ENCODE data around the gene CABP2. TPM values are rescaled to one million over a fixed set of nuclear protein-coding genes. Genes with fewer than 3 reads are reported as not detected.

The CABP2 gene
- total RNA-seq, 1 experiment from 2014 or later, result not detected

- Histone ChIP-seq H3K4me1 (ENCODE audit: insufficient read depth, low read length) (no peaks in the 10 kb centered on the region), H3K4me3 (ENCODE audit: low read length) (no peak overlapping the region), H4K20me1 (ENCODE audit: low read length) (no peaks in the 10 kb centered on the region), H3K4me2 (ENCODE audit: low read length) (no peak overlapping the region), H3K27me3 (ENCODE audit: low read length) (no peaks in the 10 kb centered on the region), H3K9me2 (replicated peaks; ENCODE audit: low read length) (no peaks in the 10 kb centered on the region), H3K9ac (ENCODE audit: low read length) (no peak overlapping the region), H3F3A (ENCODE audit: low read length, unreplicated experiment) (no peaks in the 10 kb centered on the region), H3K9me3 (ENCODE audit: low read length) (no peaks in the 10 kb centered on the region), H3K27ac (ENCODE audit: low read length) (no peak overlapping the region), H3K79me2 (ENCODE audit: low read length) (no peaks in the 10 kb centered on the region), H2AFZ (ENCODE audit: low read length) (no peak overlapping the region), H3K36me3 (ENCODE audit: low read depth, low read length) (no peaks in the 10 kb centered on the region; the same call in 1 of the 2 replicates)
- BruUV-seq (replicated peaks), result TSS peak; percentile 12
- DNase-seq (no peak), ATAC-seq (no peak)
- ChIA-PET POLR2A (ENCODE audit: unreplicated experiment) (no interaction called here), CTCF (no interaction called here)
- intact Hi-C loops (cut with micrococcal nuclease), result no loop called here
- TF ChIP-seq EZH2 (IDR thresholded peaks at IDR 0.05; ENCODE audit: low read length, unreplicated experiment) (no peak), CTCF (conservative IDR thresholded peaks at IDR 0.05; ENCODE audit: low read depth, low read length) (no peak), EZH2phosphoT487 (IDR thresholded peaks at IDR 0.05; ENCODE audit: borderline replicate concordance, low read length) (no peak)
These were observed 29.5 kb downstream of the CABP2 start for GRCh38 chr11:67493548-67494370.

- Histone ChIP-seq H3K9ac (ENCODE audit: low read length) (no peak overlapping the region), H3K9me2 (replicated peaks; ENCODE audit: low read length) (no peaks in the 10 kb centered on the region), H4K20me1 (ENCODE audit: low read length) (no peaks in the 10 kb centered on the region), H3K4me3 (ENCODE audit: low read length) (no peak overlapping the region), H3K36me3 (ENCODE audit: low read depth, low read length) (no peaks in the 10 kb centered on the region; the same call in 1 of the 2 replicates), H3K4me1 (ENCODE audit: insufficient read depth, low read length) (no peaks in the 10 kb centered on the region), H3K79me2 (ENCODE audit: low read length) (no peaks in the 10 kb centered on the region), H3K4me2 (ENCODE audit: low read length) (no peak overlapping the region), H2AFZ (ENCODE audit: low read length) (no peak overlapping the region), H3K9me3 (ENCODE audit: low read length) (no peaks in the 10 kb centered on the region), H3F3A (ENCODE audit: low read length, unreplicated experiment) (no peaks in the 10 kb centered on the region), H3K27me3 (ENCODE audit: low read length) (no peaks in the 10 kb centered on the region), H3K27ac (ENCODE audit: low read length) (no peak overlapping the region)
- no TSS peak for BruUV-seq (replicated peaks)
- DNase-seq (no peak), ATAC-seq (no peak)
- intact Hi-C loops (cut with micrococcal nuclease), result no loop called here
- no peak for TF ChIP-seq EZH2phosphoT487 (IDR thresholded peaks at IDR 0.05; ENCODE audit: borderline replicate concordance, low read length)
- TF ChIP-seq CTCF (conservative IDR thresholded peaks at IDR 0.05; ENCODE audit: low read depth, low read length), result no peak
- no peak for TF ChIP-seq EZH2 (IDR thresholded peaks at IDR 0.05; ENCODE audit: low read length, unreplicated experiment)
- CTCF ChIA-PET, result no interaction called here
- POLR2A ChIA-PET (ENCODE audit: unreplicated experiment), result no interaction called here
These were observed 30.3 kb downstream of the CABP2 start for GRCh38 chr11:67492801-67493547.

Measured in PC-3 (cell line).